Keratinocyte (primary cell): ENCODE measurements around the gene CPNE1. TPM values are rescaled to one million over a fixed set of nuclear protein-coding genes. Genes with fewer than 3 reads are reported as not detected.

Experiments used
- DNase-seq: peaks from one replicate; pipeline ENCODE4 v3.0.0-alpha.2; 2011; ENCODE audit warnings: low read depth, missing footprints, low spot score
- FAIRE-seq: peaks from 2 replicates; lab custom pipeline; 2011; peaks lifted over from hg19 to GRCh38; lab: Jason Lieb, UNC
- H2AFZ ChIP-seq: 2 replicates; pipeline ENCODE4 v1.6.0; 2012; ENCODE audit warnings: low read length, control low read depth, inconsistent platforms; ENCODE audit not compliant: control insufficient read depth
- H3K27ac ChIP-seq: 2 replicates; pipeline ENCODE4 v1.5.1; 2011; ENCODE audit warnings: low read length; ENCODE audit not compliant: control insufficient read depth, insufficient read depth
- H3K27me3 ChIP-seq: 3 replicates; pipeline ENCODE4 v1.6.0; 2011; ENCODE audit warnings: low read length; ENCODE audit not compliant: control insufficient read depth, insufficient read depth; ENCODE audit errors: extremely low read depth
- H3K36me3 ChIP-seq, 2 experiments: 2 replicates in 1 of 2; 3 replicates in 1 of 2; pipeline ENCODE4 v1.5.1; 2011; ENCODE audit warnings: low read length in 2 of 2, mild to moderate bottlenecking in 1 of 2; ENCODE audit not compliant: control insufficient read depth in 2 of 2, insufficient read depth in 2 of 2; ENCODE audit errors: extremely low read depth in 1 of 2
- H3K4me1 ChIP-seq: 3 replicates; pipeline ENCODE4 v1.5.1; 2011; ENCODE audit warnings: low read length; ENCODE audit not compliant: control insufficient read depth, insufficient read depth; ENCODE audit errors: extremely low read depth
- H3K4me2 ChIP-seq: 3 replicates; pipeline ENCODE4 v1.6.0; 2011; ENCODE audit warnings: low read depth, low read length; ENCODE audit not compliant: control insufficient read depth, insufficient read depth; ENCODE audit errors: extremely low read depth
- H3K4me3 ChIP-seq, 3 experiments: fragments of 200-600 bp in 1 of 3; sonication (generic) in 1 of 3; 2 replicates in 2 of 3; 3 replicates in 1 of 3; pipeline ENCODE4 v1.5.1; 2011 to 2016; ENCODE audit warnings: low read length in 3 of 3, mild to moderate bottlenecking in 3 of 3, control low read depth in 2 of 3, inconsistent platforms in 1 of 3, low read depth in 1 of 3, mixed read lengths in 1 of 3, mixed run types in 1 of 3, moderate library complexity in 1 of 3; ENCODE audit not compliant: control insufficient read depth in 2 of 3, insufficient read depth in 2 of 3; ENCODE audit errors: extremely low read depth in 1 of 3
- H3K79me2 ChIP-seq: 2 replicates; pipeline ENCODE4 v1.6.0; 2012; ENCODE audit warnings: low read length; ENCODE audit not compliant: control insufficient read depth, insufficient read depth
- H3K9ac ChIP-seq: 3 replicates; pipeline ENCODE4 v1.6.0; 2011; ENCODE audit warnings: low read length; ENCODE audit not compliant: control insufficient read depth, insufficient read depth; ENCODE audit errors: extremely low read depth
- H3K9me1 ChIP-seq: 3 replicates; pipeline ENCODE4 v1.6.0; 2011; ENCODE audit warnings: low read length; ENCODE audit not compliant: control insufficient read depth, insufficient read depth; ENCODE audit errors: extremely low read depth
- H3K9me3 ChIP-seq: 2 replicates; pipeline ENCODE4 v1.5.1; 2012; ENCODE audit warnings: low read depth, low read length; ENCODE audit not compliant: control insufficient read depth
- H4K20me1 ChIP-seq: 3 replicates; pipeline ENCODE4 v1.6.0; 2011; ENCODE audit warnings: low read length; ENCODE audit not compliant: control insufficient read depth, insufficient read depth; ENCODE audit errors: extremely low read depth
- EZH2 ChIP-seq: IDR thresholded peaks from one replicate; pipeline ENCODE4 v1.6.1; 2012; ENCODE audit warnings: inconsistent platforms, mild to moderate bottlenecking, low read length, moderate library complexity
- dilution Hi-C: fragments of 300-500 bp; cut with MboI; formaldehyde crosslinking; loops from one replicate; pipeline ENCODE4 v1.7.0; 2020; ENCODE audit warnings: low sequenced_read_pairs; ENCODE audit not compliant: extremely low pct_ligation_motif_present
- polyA plus RNA-seq, 5 experiments: library from polyadenylated mRNA; depleted of rRNA in 3 of 5; stranded (reverse) in 3 of 5; stranded (forward) in 1 of 5; unstranded in 1 of 5; fragments of >200 nt; gene quantifications; 1 replicate in 1 of 5; 2 replicates in 3 of 5; 3 replicates in 1 of 5; pipeline versions ENCODE4 v1.2.1 to v1.2.3, GENCODE V29; 2011 to 2012; ENCODE audit warnings: missing spikeins in 2 of 5, low read depth in 1 of 5, low replicate concordance in 1 of 5
- TF ChIP-seq, protein P1 (sequence below), 3 experiments: IDR thresholded peaks in 1 of 3; conservative IDR thresholded peaks in 1 of 3; optimal IDR thresholded peaks in 1 of 3; 2 replicates in 2 of 3; 3 replicates in 1 of 3; pipeline versions ENCODE3 to v1.5.1; 2011; ENCODE audit warnings: low read length in 3 of 3, mild to moderate bottlenecking in 3 of 3, moderate library complexity in 2 of 3, control low read depth in 1 of 3, inconsistent platforms in 1 of 3; ENCODE audit not compliant: insufficient read depth in 2 of 3; ENCODE audit errors: extremely low read depth in 1 of 3

The CPNE1 gene
- polyA plus RNA-seq, 1 donor (not counting 4 experiments of a cell fraction or from before 2014, with no cell fraction given) = 111 TPM

DNA sequence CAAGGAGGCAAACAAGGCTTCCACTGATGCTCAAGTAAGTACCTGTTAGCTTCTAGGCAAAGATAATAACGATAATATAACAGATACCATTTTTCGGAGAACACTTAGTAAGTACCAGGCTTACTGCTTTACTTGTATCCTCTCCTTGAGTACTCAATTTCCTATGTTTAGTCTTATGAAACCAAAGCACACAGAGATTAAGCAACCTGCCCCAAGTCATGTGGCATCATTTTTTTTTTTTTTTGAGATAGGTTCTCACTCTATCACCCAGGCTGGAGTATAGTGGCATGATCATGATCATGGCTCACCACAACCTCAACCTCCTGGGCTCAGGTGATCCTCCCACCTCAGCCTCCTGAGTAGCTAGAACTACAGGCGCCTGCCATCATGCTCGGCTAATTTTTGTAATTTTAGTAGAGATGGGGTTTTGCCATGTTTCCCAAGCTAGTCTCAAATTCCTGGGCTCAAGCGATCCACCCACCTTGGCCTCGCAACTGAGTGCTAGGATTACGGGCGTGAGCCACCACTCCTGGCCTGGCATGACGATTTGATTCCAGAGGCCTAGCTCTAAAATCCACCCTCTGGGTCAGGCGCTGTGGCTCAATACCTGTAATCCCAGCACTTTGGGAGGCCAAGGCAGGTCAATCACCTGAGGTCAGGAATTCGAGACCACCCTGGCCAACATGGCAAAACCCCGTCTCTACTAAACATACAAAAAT lies 35.1 kb downstream of the CPNE1 start:
- FAIRE-seq = no peak
- Histone ChIP-seq H3K79me2 (no peaks in the 10 kb centered on the region), H3K9ac (no peak overlapping the region), H3K4me2 (no peak overlapping the region), H3K4me3 (no peak overlapping the region), H4K20me1 (peaks cover 2% of the 10 kb centered on the region), H3K9me1 (no peaks in the 10 kb centered on the region), H3K9me3 (no peaks in the 10 kb centered on the region), H2AFZ (no peak overlapping the region), H3K36me3 (peaks cover 33 to 42% of the 10 kb centered on the region in 2 experiments), H3K4me1 (peaks cover 9% of the 10 kb centered on the region), H3K27me3 (no peaks in the 10 kb centered on the region), H3K27ac (no peak overlapping the region)
- DNase-seq = no peak
- dilution Hi-C loops = no loop called here
- no peak for TF ChIP-seq EZH2
- TF ChIP-seq, protein P1, sequence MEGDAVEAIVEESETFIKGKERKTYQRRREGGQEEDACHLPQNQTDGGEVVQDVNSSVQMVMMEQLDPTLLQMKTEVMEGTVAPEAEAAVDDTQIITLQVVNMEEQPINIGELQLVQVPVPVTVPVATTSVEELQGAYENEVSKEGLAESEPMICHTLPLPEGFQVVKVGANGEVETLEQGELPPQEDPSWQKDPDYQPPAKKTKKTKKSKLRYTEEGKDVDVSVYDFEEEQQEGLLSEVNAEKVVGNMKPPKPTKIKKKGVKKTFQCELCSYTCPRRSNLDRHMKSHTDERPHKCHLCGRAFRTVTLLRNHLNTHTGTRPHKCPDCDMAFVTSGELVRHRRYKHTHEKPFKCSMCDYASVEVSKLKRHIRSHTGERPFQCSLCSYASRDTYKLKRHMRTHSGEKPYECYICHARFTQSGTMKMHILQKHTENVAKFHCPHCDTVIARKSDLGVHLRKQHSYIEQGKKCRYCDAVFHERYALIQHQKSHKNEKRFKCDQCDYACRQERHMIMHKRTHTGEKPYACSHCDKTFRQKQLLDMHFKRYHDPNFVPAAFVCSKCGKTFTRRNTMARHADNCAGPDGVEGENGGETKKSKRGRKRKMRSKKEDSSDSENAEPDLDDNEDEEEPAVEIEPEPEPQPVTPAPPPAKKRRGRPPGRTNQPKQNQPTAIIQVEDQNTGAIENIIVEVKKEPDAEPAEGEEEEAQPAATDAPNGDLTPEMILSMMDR (optimal IDR thresholded peaks at IDR 0.05 in 1 of 3, IDR thresholded peaks at IDR 0.05 in 1 of 3, conservative IDR thresholded peaks at IDR 0.05 in 1 of 3; ENCODE audit: extremely low read depth in 1 of 3, insufficient read depth in 2 of 3, low read length in 3 of 3) = no peak

DNA sequence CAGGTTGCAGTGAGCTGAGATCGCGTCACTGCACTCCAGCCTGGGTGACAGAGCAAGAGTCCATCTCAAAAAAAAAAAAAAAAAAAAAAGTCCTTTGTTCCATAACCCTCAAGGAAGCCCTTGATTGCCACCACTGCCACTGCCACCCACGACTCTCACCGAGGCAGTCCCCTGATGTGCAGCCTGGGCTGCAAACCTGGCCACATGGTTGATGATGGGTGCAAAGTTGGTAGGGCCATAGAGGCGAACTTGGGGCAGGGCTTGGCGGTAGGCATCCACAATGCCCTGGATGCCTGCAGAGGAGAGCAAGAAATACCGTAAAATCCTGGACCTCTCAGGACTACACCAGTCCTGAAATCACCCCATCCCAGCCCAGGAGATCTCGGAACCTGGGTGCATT lies 37.6 kb downstream of the CPNE1 start:
- H3K4me1 ChIP-seq = peaks cover 9% of the 10 kb centered on the region
- dilution Hi-C loops = no loop called here
- H3K27me3 ChIP-seq = no peaks in the 10 kb centered on the region
- H3K79me2 ChIP-seq = no peaks in the 10 kb centered on the region
- H4K20me1 ChIP-seq = no peaks in the 10 kb centered on the region
- no peak overlapping the region for H3K27ac ChIP-seq
- FAIRE-seq = no peak
- H2AFZ ChIP-seq = no peak overlapping the region
- no peaks in the 10 kb centered on the region for H3K9me3 ChIP-seq
- no peak overlapping the region for H3K4me3 ChIP-seq
- TF ChIP-seq, protein P1 (optimal IDR thresholded peaks at IDR 0.05 in 1 of 3, IDR thresholded peaks at IDR 0.05 in 1 of 3, conservative IDR thresholded peaks at IDR 0.05 in 1 of 3; ENCODE audit: extremely low read depth in 1 of 3, insufficient read depth in 2 of 3, low read length in 3 of 3) = no peak
- no peak for TF ChIP-seq EZH2
- peaks cover 30 to 36% of the 10 kb centered on the region in 2 experiments for H3K36me3 ChIP-seq
- H3K9ac ChIP-seq = no peak overlapping the region
- H3K9me1 ChIP-seq = no peaks in the 10 kb centered on the region
- no peak for DNase-seq
- no peak overlapping the region for H3K4me2 ChIP-seq
